Measurements from ENCODE around the gene ABI1.

- no peak for TF ChIP-seq CTCF (IDR thresholded peaks at IDR 0.05)
- TF ChIP-seq EZH2 (IDR thresholded peaks at IDR 0.05; ENCODE audit: borderline replicate concordance, insufficient read depth, low read depth, low read length, poor library complexity, severe bottlenecking), result no peak
Observed at GRCh38 chr10:26903431-26904217, 42.9 kb upstream of the ABI1 start.

Measured in B cell (primary cell).